SJSA1 (cell line): ENCODE measurements around the gene ATF3. TPM values are rescaled to one million over a fixed set of nuclear protein-coding genes. Genes with fewer than 3 reads are reported as not detected.
A peak's percentile ranks its signal among the peaks of the same experiment; 100 is the strongest.

Experiments used
- DNase-seq, 2 experiments: peaks; one replicate each; pipeline ENCODE4 v3.0.0-alpha.2; 2015 to 2020; ENCODE audit warnings: low spot score in 2 of 2, low read depth in 1 of 2
- H3K27ac ChIP-seq: fragments of 250-450 bp; sonication (Bioruptor Pico); 2 replicates; pipeline ENCODE4 v1.5.1; 2020; ENCODE audit warnings: mild to moderate bottlenecking, moderate library complexity
- H3K27me3 ChIP-seq: fragments of 250-450 bp; sonication (Bioruptor Pico); replicated peaks from 2 replicates; pipeline ENCODE4 v1.5.1; 2020; ENCODE audit warnings: mild to moderate bottlenecking, moderate library complexity
- H3K36me3 ChIP-seq: fragments of 250-450 bp; sonication (Bioruptor Pico); 2 replicates; pipeline ENCODE4 v1.5.1; 2020; ENCODE audit warnings: mild to moderate bottlenecking
- H3K4me1 ChIP-seq: fragments of 250-450 bp; sonication (Bioruptor Pico); replicated peaks from 2 replicates; pipeline ENCODE4 v1.6.1; 2021; ENCODE audit warnings: mild to moderate bottlenecking
- H3K4me3 ChIP-seq: fragments of 250-450 bp; sonication (Bioruptor Pico); 2 replicates; pipeline ENCODE4 v1.5.1; 2020; ENCODE audit warnings: mild to moderate bottlenecking
- H3K9me3 ChIP-seq: fragments of 250-450 bp; sonication (Bioruptor Pico); replicated peaks from 2 replicates; pipeline ENCODE4 v1.5.1; 2020; ENCODE audit warnings: mild to moderate bottlenecking
- total RNA-seq: library from RNA; depleted of rRNA; stranded (reverse); fragments of >200 nt; shearing (Covaris generic); gene quantifications from 2 replicates; pipeline ENCODE4 v1.2.3, GENCODE V29; 2014

ATF3 gene
- total RNA-seq, 1 experiment from 2014 or later, result 14.9 TPM

DNA sequence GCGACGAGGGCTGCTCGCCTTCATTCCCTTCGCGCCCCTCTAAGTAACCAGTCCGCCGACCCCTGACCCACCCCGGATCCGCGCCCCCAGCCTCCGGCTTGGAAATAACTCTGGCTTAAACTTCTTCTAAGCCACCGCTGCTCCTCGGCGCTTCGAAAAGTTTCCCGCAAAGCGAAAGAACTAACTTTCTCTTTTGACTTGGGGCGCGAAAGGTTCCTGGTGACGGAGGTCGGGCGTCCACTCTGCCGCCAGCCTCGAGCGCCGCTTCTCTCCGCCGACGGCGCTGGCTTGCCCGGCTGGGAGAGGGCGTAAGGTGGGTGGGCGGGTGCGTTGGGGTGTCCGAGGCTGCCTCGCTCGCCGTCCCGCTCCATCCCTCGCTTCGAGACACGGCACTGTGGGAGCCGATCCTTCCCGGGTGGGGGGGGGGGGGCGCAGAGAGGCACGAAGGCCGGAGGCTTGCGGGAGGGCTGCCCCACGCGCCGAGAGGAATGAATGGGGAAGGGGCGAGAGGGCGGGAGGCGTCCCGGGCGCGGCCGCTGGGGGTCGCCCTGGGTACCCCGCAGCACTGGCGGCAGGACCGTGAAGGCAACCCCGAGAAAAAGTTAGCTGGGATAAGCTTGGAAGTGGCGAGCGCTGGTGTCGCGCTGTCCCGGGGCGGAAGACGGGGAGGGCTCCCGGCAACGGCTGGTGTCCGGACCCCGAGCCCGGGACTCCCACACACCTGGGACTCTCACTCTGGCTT lies 569 bp downstream of the ATF3 start:
- Histone ChIP-seq H3K4me1 (peaks cover 62% of the 10 kb centered on the region), H3K4me3 (peak overlapping the region; percentile 64), H3K36me3 (peaks cover 7% of the 10 kb centered on the region), H3K9me3 (no peaks in the 10 kb centered on the region), H3K27me3 (peaks cover 32% of the 10 kb centered on the region), H3K27ac (peak overlapping the region; percentile 97)
- peak; percentile 61 to 68 for DNase-seq

DNA sequence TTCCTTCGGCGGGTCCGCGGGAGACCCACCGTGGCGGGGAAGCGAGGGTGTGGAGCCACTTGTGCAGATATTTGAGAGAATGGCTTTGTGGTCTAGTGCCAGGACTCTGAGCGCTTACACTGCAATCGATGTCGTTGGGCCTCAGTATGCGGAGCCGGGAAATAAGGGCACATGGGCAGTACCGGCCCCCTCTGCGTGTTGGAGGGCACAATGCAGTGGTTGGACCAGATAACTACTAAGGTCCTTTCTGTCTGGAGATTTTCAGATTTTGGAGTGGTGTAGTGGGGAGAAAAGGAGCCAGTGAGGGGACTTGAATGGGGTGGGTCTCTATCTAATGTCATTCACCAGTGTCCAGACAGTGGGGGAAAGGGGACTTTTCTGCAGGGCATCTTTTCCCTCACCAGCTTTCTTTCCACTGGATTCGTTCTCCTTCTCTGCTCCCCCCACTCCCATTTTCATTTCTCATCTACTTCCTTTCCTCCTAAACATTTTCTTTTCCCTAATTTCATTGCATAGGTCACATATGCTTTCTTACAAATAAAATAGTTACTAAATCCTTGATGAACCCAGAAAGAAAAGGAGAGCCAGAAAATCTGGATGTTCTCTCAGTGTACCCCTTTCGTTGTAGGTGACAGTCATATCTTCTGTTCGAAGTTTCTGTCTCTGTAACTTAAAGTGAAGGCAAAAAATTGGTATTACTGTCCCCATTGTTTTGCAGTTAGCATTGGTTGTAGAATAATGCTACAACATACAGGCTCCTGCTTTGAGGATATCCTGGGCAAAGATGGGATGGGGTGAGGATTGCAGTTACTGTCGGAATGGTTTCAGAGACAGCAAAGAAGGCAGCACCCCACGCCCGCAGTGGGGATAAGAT lies 1.4 kb downstream of the ATF3 start:
- H3K4me3 ChIP-seq, result peak overlapping the region; percentile 64
- peaks cover 62% of the 10 kb centered on the region for H3K4me1 ChIP-seq
- peak in 1 of 2 experiments; percentile 62 for DNase-seq
- H3K9me3 ChIP-seq, result no peaks in the 10 kb centered on the region
- peaks cover 11% of the 10 kb centered on the region for H3K36me3 ChIP-seq
- H3K27ac ChIP-seq, result peak overlapping the region; percentile 97
- H3K27me3 ChIP-seq, result peaks cover 25% of the 10 kb centered on the region

DNA sequence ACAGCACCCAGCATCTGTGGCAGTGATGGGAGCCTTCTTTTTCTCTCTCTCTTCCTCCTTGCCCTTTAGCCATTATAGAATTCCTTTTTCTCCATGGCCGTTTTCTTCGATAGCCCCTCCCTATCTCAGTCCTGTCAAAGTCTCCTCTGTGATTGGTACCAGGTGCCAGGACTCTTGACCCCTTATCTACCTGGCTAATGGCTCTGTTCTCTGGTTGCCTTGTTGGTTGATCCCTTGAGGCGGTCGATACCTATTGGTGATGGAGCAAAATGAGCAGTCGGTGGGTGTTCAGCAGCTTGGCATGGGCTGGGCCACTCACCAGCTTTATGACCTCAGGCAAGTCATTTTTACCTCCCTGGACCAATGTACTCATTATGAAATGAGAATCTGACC lies 2.0 kb downstream of the ATF3 start:
- Histone ChIP-seq H3K4me3 (no peak overlapping the region), H3K36me3 (peaks cover 17% of the 10 kb centered on the region), H3K9me3 (no peaks in the 10 kb centered on the region), H3K27ac (no peak overlapping the region), H3K4me1 (peaks cover 62% of the 10 kb centered on the region), H3K27me3 (peaks cover 19% of the 10 kb centered on the region)
- DNase-seq, result no peak

DNA sequence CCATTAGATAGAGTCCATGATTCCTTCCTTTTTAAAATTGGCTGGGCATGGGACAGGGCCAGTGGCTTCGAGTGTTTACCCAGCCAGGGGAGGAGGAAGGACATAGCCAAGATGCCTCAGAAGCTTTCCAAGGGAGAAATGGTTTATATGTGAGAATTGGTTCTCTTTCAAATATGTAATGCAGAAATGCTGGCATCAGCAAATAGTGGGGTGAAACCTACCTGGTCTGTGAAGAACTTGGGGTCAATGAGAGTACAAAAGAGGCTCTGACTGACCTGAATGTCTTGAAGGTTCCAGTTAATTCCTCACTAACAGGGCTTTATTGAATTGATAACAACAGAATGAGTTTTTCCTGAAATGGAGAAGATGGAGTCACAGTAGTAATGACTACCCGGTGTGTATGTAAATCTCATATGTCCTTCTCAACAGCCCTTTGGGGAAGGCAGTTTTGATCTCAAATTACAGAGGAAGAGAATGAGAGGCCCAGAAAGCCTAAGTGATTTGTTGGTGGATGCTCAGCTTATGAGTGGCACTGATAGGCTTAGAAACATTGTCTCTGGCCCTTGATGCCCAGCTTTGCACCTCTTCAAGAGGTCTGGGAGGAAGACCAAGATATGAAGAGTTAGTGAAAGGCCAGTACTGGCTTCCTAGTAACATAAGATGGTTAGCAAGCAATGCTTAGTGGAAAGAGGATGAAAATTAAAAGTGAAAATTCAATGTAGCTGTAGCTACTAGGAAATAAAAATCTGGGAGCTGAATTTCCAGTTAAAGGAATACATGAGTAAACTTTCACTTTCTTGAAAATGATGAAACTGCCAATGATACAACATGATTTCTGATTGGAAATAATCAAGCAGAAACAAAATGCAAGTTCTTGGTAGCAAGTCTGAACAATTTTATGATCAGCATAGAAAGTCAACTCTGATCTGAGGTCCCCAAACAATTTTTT lies 2.7 kb downstream of the ATF3 start:
- H3K4me1 ChIP-seq, result peaks cover 62% of the 10 kb centered on the region
- H3K4me3 ChIP-seq, result no peak overlapping the region
- peaks cover 14% of the 10 kb centered on the region for H3K27me3 ChIP-seq
- peaks cover 24% of the 10 kb centered on the region for H3K36me3 ChIP-seq
- no peak for DNase-seq
- H3K27ac ChIP-seq, result 0 out of 2 replicates have a peak overlapping the region, but pooled peaks have one; percentile 5
- no peaks in the 10 kb centered on the region for H3K9me3 ChIP-seq

DNA sequence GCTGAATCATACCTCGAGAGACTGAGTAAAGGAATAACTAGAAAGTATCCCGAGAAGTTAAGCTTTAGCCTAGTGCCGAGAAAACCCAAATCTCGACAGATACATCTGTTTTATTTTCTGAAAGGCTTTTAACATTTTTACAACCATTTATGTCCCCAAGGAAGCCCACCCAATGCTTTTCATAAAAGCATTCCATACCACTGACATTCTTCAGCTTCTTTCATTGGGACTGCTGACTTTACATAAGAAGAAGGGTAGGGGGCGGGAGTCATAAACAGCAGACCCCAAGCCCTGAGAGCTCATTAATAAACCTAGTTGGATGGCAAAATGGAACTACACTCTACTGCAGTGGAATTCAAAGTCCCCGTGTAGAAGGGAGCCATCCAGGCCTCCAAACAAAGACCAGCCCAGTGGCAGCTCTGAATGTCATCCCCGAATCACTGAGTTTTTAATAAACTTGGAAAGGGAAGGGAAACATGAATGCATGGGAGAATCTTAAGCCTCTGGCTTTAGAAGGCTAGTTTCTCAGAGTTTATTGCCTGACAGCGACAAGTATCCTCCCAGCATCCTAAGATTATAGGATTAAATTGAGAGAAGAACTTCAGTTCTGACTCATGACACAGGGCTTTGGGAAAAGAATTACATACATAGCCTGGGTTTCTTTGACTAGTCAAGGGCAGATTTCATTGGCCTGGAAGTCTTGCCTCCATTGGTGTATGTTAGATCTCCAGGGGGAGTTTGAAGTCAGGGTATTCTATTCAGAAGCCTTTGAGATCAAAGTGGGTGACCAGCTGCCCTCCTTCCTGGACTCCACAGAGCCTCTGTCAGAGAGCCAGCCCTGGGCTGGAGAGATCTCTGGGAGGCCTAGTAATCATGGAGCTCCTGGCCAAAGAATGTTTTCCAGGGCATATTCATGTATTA lies 3.7 kb downstream of the ATF3 start:
- H3K27me3 ChIP-seq, result peaks cover 3% of the 10 kb centered on the region
- DNase-seq, result peak in 1 of 2 experiments; percentile 21
- H3K9me3 ChIP-seq, result no peaks in the 10 kb centered on the region
- H3K4me3 ChIP-seq, result no peak overlapping the region
- peaks cover 54% of the 10 kb centered on the region for H3K4me1 ChIP-seq
- no peak overlapping the region for H3K27ac ChIP-seq
- peaks cover 34% of the 10 kb centered on the region for H3K36me3 ChIP-seq

DNA sequence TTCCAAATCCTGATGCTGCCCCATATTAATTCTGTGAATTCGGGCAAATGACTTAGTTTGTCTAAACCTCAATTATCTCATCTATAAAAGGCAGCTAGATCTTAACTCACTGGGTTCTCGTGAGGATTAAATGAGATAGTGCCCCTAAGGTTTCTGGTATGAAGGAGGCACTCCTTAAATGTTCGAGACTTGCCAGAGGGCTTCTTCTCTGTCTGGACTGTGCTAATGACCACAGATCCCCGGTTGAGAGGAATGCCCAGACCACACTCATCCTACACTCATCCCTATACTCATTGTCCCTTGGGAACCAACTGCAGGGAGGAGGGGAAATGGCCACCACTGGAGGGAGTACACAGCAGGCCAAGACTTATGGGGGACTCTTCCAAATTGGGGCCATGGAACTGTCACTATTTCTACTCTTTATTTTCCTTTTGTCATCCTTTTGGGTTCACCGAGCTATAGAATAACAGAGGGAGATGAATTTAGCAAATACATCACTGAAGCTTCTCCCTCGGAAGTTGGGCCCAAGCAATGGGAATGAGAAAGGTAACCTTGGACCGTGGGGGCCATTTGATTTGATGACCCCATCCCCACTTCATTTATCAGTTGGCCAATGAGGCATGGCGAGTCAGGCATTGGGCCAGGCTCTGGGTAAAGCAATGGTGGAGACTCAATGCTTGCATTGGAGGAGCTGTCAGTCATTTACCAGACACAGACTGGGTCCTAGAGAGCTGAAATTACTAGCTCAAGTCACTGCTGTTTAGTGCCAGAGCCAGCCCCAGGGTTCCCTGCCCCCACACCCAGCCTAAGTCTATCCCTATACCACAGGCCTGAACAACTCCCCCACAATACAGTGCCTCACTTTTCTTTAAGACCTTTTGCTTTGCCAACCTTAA lies 5.1 kb downstream of the ATF3 start:
- H3K9me3 ChIP-seq, result no peaks in the 10 kb centered on the region
- peaks cover 47% of the 10 kb centered on the region for H3K36me3 ChIP-seq
- H3K4me1 ChIP-seq, result peaks cover 46% of the 10 kb centered on the region
- H3K27me3 ChIP-seq, result no peaks in the 10 kb centered on the region
- DNase-seq, result peak; percentile 46 to 60
- no peak overlapping the region for H3K27ac ChIP-seq
- no peak overlapping the region for H3K4me3 ChIP-seq

DNA sequence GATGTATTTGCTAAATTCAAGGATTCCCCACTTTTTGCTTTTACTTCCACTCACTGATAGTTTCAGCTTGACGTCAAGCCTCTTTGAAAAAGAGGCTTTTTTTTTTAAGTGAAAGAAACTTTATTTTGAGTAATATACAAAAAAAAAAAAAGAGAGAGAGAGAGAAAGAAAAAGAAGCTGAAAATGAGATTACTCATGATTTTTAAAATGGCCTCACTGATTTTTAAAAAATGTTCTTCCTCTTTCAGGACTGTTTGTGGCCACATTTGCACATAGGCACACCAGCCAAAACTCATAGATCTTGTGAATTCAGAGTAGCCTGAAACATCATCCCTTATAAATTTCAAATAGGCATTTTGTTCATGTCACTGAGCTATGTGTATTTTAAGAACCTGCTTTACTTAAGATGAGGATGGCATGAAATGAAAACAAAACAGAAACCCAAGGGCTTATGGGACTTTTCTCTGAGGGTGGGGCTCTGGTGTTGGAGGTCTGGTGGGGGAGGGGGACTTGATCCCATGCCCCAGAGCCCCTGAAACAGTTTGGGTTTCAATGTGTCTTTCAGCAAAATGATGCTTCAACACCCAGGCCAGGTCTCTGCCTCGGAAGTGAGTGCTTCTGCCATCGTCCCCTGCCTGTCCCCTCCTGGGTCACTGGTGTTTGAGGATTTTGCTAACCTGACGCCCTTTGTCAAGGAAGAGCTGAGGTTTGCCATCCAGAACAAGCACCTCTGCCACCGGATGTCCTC lies 6.1 kb downstream of the ATF3 start:
- Histone ChIP-seq H3K9me3 (no peaks in the 10 kb centered on the region), H3K4me1 (peaks cover 43% of the 10 kb centered on the region)

DNA sequence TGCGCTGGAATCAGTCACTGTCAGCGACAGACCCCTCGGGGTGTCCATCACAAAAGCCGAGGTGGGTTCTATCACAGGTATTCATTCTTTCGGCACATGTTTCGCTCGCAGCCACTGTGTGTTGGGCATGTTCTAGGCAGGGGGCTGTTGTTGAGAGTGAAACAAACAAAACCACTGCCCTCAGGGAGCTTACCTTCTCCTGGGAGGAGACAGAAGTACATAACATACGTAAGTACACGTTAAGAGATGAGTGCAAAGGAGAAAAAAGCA lies 6.6 kb downstream of the ATF3 start:
- peaks cover 37% of the 10 kb centered on the region for H3K4me1 ChIP-seq
- no peaks in the 10 kb centered on the region for H3K9me3 ChIP-seq
- DNase-seq, result no peak
- no peak overlapping the region for H3K4me3 ChIP-seq
- peaks cover 56% of the 10 kb centered on the region for H3K36me3 ChIP-seq
- no peak overlapping the region for H3K27ac ChIP-seq
- H3K27me3 ChIP-seq, result no peaks in the 10 kb centered on the region

More for the DNA sequence above, 6.1 kb downstream of the ATF3 start:
- Histone ChIP-seq H3K36me3 (peaks cover 53% of the 10 kb centered on the region), H3K27me3 (no peaks in the 10 kb centered on the region), H3K27ac (no peak overlapping the region), H3K4me3 (no peak overlapping the region)
- no peak for DNase-seq

DNA sequence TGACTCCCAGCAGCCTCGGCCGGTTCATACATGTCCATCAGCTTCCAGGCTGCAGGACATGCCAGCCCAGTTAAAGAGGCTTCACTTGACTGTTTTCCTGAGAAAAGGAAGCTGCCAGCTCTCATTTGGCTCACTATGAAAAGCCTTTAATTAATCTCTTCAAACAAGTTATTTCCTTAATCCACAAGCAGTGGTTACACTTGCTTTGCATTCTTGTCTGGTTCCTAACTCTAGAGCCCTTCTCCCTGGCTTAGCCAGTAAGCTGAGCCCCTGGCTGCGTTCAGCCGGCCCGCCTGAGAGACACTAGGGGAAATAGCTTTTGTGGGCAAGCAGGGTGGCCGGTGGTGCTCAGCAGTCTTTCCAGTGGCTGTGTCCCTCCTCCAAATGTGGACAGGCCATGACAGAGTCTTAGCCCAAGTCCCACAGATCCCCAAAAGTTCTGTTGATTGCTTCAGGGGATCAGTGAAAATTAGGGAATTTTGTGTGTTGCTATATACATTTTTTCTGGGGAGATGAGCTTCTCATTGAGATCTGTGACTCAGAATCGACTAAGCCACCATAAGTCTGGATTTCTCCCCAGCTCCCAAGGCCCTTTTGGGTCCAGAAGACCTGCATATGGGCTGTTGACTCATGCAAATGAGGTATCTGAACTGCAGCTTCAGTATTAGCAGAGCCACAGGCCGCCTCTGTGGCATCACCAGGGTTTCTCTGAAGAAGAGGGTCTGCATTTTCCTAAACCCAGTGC lies 10.1 kb downstream of the ATF3 start:
- H3K36me3 ChIP-seq, result peaks cover 67% of the 10 kb centered on the region
- peaks cover 2% of the 10 kb centered on the region for H3K4me1 ChIP-seq

DNA sequence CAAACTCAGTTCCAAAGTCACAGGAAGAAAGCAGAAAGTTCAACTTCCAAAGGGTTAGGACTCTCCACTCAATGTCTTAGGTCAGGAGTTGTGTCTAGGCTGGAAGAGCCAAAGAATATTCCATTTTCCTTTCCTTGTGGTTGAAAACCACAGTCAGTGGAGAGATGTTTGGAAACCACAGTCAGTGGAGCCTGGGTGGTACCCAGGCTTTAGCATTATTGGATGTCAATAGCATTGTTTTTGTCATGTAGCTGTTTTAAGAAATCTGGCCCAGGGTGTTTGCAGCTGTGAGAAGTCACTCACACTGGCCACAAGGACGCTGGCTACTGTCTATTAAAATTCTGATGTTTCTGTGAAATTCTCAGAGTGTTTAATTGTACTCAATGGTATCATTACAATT lies 11.7 kb downstream of the ATF3 start:
- DNase-seq, result no peak
- H3K27ac ChIP-seq, result no peak overlapping the region

More for the DNA sequence above, 10.1 kb downstream of the ATF3 start:
- Histone ChIP-seq H3K4me3 (no peak overlapping the region), H3K9me3 (no peaks in the 10 kb centered on the region), H3K27ac (no peak overlapping the region), H3K27me3 (no peaks in the 10 kb centered on the region)
- DNase-seq, result no peak

More for the DNA sequence above, 11.7 kb downstream of the ATF3 start:
- H3K4me1 ChIP-seq, result no peaks in the 10 kb centered on the region
- no peak overlapping the region for H3K4me3 ChIP-seq
- H3K9me3 ChIP-seq, result no peaks in the 10 kb centered on the region
- peaks cover 56% of the 10 kb centered on the region for H3K36me3 ChIP-seq
- no peaks in the 10 kb centered on the region for H3K27me3 ChIP-seq
